Measurements from ENCODE around the gene OBP2B.
"Not testable (repeated sequence)": the region's sequence is repeated elsewhere in the genome, so short reads cannot be mapped to it uniquely, and the experiment has no call there.

OBP2B gene

DNA sequence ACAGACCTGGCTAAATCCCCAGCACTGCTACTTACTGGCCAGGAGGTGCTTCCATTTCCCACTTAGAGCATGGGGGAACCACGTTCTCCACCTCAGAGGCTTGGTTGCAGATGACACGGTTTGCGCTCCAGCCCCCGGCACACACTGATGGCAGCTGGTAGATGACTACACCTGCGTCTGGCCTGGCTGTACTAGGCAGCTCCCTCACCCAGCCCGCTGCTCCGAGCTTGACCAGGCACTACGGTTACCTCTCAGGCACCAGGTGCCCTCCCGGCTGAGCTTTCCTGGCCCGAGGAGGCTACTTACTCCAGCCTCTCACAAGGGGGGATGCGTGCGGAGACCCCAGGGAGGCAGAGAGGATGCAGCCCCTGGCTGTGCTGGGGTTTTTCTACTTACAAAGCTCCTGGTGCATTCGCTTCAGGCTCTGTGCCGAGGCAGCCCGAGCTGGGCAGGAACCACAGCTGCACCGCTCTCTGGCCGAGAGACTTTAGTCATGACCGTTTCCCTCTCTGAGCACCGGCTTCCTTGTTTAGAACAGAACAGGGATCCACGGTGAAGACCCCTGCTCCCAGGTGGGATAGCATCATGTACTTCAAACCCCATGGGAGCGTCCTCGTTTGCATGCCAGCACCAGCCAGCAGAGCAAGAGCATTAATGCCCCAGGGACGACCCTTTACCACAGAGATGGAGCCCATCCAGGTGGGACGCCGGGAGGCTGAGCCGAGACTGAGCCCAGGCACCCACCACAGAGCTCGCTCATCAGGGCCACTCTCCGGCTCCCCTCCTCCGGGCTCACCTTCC lies 37.7 kb downstream of the OBP2B start:
- TF ChIP-seq, protein P1, sequence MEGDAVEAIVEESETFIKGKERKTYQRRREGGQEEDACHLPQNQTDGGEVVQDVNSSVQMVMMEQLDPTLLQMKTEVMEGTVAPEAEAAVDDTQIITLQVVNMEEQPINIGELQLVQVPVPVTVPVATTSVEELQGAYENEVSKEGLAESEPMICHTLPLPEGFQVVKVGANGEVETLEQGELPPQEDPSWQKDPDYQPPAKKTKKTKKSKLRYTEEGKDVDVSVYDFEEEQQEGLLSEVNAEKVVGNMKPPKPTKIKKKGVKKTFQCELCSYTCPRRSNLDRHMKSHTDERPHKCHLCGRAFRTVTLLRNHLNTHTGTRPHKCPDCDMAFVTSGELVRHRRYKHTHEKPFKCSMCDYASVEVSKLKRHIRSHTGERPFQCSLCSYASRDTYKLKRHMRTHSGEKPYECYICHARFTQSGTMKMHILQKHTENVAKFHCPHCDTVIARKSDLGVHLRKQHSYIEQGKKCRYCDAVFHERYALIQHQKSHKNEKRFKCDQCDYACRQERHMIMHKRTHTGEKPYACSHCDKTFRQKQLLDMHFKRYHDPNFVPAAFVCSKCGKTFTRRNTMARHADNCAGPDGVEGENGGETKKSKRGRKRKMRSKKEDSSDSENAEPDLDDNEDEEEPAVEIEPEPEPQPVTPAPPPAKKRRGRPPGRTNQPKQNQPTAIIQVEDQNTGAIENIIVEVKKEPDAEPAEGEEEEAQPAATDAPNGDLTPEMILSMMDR (IDR thresholded peaks at IDR 0.05; ENCODE audit: extremely low read depth, missing control alignments) = no peak
- peak; percentile 16 for DNase-seq (ENCODE audit: low spot score)

DNA sequence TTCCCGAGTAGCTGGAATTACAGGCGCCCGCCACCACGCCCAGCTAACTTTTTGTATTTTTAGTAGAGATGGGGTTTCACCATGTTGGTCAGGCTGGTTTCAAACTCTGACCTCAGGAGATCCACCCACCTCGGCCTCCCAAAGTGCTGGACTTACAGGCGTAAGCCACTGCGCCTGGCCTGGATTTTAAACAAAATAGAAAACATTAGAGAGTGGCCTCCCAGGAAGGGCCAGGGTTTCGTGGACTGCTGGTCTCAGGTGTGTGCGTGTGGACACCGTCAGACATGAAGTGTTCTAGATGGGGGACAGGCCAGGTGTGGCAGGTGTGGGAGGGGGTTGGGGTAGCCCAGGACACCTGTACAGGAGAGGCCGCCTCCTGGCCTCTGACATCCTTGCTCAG lies 38.3 kb downstream of the OBP2B start:
- TF ChIP-seq, protein P1 (IDR thresholded peaks at IDR 0.05; ENCODE audit: extremely low read depth, missing control alignments) = no peak
- DNase-seq (ENCODE audit: low spot score) = no peak

DNA sequence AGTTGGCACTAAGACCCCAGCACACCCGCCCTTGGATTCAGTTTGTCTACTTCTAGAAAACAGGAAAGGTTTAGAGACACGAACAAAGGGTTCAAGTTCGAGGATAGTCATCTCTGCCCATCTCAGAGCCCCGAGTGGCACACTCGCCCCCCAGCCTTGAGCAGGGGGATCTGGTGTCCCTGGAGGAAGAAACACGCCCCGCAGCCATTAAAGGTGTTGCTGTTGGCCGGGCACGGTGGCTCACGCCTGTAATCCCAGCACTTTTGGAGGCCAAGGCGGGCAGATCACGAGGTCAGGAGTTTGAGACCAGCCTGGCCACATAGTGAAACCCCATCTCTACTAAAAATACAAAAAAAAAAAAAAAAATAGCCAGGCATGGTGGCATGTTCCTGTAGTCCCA lies 39.4 kb downstream of the OBP2B start:
- DNase-seq (ENCODE audit: low spot score) = not testable (repeated sequence)

DNA sequence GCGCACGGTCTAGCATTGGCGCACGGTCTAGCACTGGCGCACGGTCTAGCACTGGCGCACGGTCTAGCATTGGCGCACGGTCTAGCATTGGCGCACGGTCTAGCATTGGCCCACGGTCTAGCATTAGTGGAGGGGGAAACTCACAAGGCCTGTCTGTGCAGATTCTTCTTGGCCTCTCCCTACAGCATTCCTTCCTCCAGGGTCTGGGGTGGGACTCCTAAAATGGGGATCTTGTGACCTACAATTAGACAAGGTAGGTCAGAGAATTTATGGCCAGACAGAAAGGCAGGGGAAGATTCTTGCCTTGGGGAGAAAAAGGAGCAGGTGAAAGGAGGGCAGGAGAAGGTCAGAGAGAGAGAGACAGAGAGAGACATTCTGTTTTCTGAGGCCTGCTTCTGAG lies 39.9 kb downstream of the OBP2B start:
- TF ChIP-seq, protein P1 (IDR thresholded peaks at IDR 0.05; ENCODE audit: extremely low read depth, missing control alignments) = no peak
- no peak for DNase-seq (ENCODE audit: low spot score)

DNA sequence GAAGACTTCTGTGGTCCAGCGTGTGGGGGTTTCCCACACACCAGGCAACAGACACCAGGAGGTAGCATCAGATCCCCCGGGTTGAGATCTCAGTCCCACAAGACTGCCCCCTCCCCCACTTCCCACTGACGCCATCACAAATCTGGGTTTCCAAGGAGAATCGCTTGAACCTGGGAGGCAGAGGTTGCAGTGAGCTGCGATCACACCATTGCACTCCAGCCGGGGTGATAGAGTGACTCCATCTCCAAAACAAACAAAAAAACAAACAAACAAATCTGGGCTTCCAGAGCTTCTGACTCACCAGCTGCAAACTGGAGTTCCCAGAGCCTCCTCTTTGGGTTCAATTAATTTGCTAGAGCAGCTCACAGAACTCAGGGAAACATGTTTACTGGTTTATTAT lies 40.6 kb downstream of the OBP2B start:
- TF ChIP-seq, protein P1 (IDR thresholded peaks at IDR 0.05; ENCODE audit: extremely low read depth, missing control alignments) = no peak

DNA sequence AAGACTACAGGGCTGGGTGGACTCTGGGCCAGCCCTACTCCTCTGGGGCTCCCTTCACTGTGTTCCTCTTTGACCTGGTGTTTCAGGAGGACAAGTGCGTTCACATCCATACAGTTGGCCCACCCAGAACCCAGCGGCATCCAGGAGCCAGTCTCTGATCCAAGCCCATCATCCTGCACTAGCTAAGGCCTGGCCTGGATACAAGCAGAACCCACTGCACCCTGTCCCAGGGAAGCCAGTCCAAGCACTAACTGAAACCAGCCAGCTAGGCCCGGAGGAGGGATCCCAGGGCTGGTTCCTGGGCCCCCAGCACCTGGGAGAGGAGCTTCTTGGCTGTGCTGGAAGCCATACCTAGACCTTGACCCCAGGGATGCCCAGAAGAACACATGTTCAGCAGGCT lies 41.3 kb downstream of the OBP2B start:
- TF ChIP-seq, protein P1 (IDR thresholded peaks at IDR 0.05; ENCODE audit: extremely low read depth, missing control alignments) = no peak
- DNase-seq (ENCODE audit: low spot score) = no peak

More for the DNA sequence above, 40.6 kb downstream of the OBP2B start:
- no peak for DNase-seq (ENCODE audit: low spot score)

DNA sequence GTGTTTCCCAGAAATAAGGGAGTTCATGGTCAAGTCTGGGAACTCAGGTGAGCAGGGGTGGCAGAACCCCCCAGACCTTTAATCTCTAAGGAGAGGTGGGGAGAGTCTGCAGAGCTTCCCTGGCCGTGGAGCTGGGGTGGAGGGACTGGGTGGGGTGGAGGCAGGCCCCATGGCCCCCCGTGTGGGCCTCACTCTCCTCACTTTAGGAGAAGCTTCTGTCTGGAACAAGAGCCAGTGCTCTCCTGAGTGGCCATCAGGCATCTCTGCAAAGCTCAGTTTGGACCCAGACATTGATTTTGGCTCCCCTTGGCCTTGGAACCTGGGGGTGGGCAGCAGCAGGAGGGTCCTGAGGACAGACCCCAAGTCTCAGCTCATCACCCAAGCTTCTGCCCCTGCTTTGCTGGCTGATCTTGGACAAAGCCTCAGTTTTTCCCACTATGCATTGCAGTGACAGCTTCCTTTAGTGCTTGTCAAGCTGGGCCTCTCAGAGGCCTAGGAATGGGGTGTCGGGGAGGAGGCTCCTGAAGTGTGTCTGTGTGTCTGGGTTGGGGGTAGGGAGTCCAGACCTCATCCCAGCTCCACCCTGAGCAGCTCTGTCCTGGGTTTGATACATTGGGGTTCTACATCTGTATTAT lies 41.8 kb downstream of the OBP2B start:
- TF ChIP-seq, protein P1 (IDR thresholded peaks at IDR 0.05; ENCODE audit: extremely low read depth, missing control alignments) = no peak
- no peak for DNase-seq (ENCODE audit: low spot score)

All from GM20000 (cell line).